ENCODE results near the gene BRPF1.

GRCh38 chr3:9717563-9717962 is 14.0 kb upstream of the BRPF1 start:
- TF ChIP-seq, protein P1, sequence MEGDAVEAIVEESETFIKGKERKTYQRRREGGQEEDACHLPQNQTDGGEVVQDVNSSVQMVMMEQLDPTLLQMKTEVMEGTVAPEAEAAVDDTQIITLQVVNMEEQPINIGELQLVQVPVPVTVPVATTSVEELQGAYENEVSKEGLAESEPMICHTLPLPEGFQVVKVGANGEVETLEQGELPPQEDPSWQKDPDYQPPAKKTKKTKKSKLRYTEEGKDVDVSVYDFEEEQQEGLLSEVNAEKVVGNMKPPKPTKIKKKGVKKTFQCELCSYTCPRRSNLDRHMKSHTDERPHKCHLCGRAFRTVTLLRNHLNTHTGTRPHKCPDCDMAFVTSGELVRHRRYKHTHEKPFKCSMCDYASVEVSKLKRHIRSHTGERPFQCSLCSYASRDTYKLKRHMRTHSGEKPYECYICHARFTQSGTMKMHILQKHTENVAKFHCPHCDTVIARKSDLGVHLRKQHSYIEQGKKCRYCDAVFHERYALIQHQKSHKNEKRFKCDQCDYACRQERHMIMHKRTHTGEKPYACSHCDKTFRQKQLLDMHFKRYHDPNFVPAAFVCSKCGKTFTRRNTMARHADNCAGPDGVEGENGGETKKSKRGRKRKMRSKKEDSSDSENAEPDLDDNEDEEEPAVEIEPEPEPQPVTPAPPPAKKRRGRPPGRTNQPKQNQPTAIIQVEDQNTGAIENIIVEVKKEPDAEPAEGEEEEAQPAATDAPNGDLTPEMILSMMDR (IDR thresholded peaks at IDR 0.05 in 8 of 11, conservative IDR thresholded peaks at IDR 0.05 in 3 of 11): no peak
- TF ChIP-seq POLR2AphosphoS5 (IDR thresholded peaks at IDR 0.05) (no peak), POLR2A (IDR thresholded peaks at IDR 0.05) (no peak)

All from spleen (tissue), 7 donors.